MM.1S (cell line): ENCODE results near the gene SPA17.

ENCODE experiments used
- DNase-seq: peaks from one replicate; pipeline ENCODE4 v3.0.0-alpha.2; 2015
- H2AFZ ChIP-seq: fragments of 300-600 bp; sonication (generic); 2 replicates; pipeline ENCODE4 v1.6.0; 2016; ENCODE audit warnings: antibody characterized with exemption, low read length
- H3F3A ChIP-seq: fragments of 300-600 bp; sonication (generic); 2 replicates; pipeline ENCODE4 v1.6.1; 2016; ENCODE audit warnings: mild to moderate bottlenecking, antibody characterized with exemption, low read length, moderate library complexity, mixed read lengths; ENCODE audit not compliant: insufficient read depth
- H3K27ac ChIP-seq: fragments of 300-600 bp; sonication (generic); 2 replicates; pipeline ENCODE4 v1.5.1; 2016; ENCODE audit warnings: mild to moderate bottlenecking, low read length
- H3K27me3 ChIP-seq: fragments of 300-600 bp; sonication (generic); replicated peaks from 2 replicates; pipeline ENCODE4 v1.6.0; 2016; ENCODE audit warnings: low read length; ENCODE audit not compliant: insufficient read depth
- H3K36me3 ChIP-seq: fragments of 300-600 bp; sonication (generic); replicated peaks from 2 replicates; pipeline ENCODE4 v1.6.1; 2016; ENCODE audit warnings: mild to moderate bottlenecking, low read length, mixed read lengths; ENCODE audit not compliant: insufficient read depth
- H3K4me1 ChIP-seq: fragments of 300-600 bp; sonication (generic); 2 replicates; pipeline ENCODE4 v1.6.1; 2016; ENCODE audit warnings: low read length, mixed read lengths
- H3K4me2 ChIP-seq: fragments of 300-600 bp; sonication (generic); 2 replicates; pipeline ENCODE4 v1.6.0; 2016; ENCODE audit warnings: low read depth, low read length
- H3K4me3 ChIP-seq: fragments of 300-600 bp; sonication (generic); 2 replicates; pipeline ENCODE4 v1.5.1; 2016; ENCODE audit warnings: low read length, mixed read lengths
- H3K79me2 ChIP-seq: fragments of 300-600 bp; sonication (generic); 2 replicates; pipeline ENCODE4 v1.6.1; 2016; ENCODE audit warnings: mixed run types, low read length, mixed read lengths
- H3K9ac ChIP-seq: fragments of 300-600 bp; sonication (generic); 2 replicates; pipeline ENCODE4 v1.6.1; 2016; ENCODE audit warnings: low read length, mixed read lengths
- H3K9me2 ChIP-seq: fragments of 300-600 bp; sonication (generic); replicated peaks from 2 replicates; pipeline ENCODE4 v1.6.1; 2016; ENCODE audit warnings: mild to moderate bottlenecking, low read length, mixed read lengths; ENCODE audit not compliant: insufficient read depth
- H3K9me3 ChIP-seq: fragments of 300-600 bp; sonication (generic); replicated peaks from 2 replicates; pipeline ENCODE4 v1.6.1; 2016; ENCODE audit warnings: mild to moderate bottlenecking, low read length, mixed read lengths; ENCODE audit not compliant: insufficient read depth
- H4K20me1 ChIP-seq: fragments of 300-600 bp; sonication (generic); 2 replicates; pipeline ENCODE4 v1.6.1; 2016; ENCODE audit warnings: mild to moderate bottlenecking, low read length, moderate library complexity, mixed read lengths; ENCODE audit not compliant: insufficient read depth
- CTCF ChIP-seq: fragments of 300-600 bp; sonication (generic); IDR thresholded peaks from 2 replicates; pipeline ENCODE4 v1.5.1; 2016; ENCODE audit warnings: antibody characterized with exemption, low read length, mixed read lengths
- EZH2 ChIP-seq: fragments of 300-600 bp; sonication (generic); optimal IDR thresholded peaks from 2 replicates; pipeline ENCODE3; 2017; ENCODE audit warnings: low read depth, mild to moderate bottlenecking, antibody characterized with exemption, low read length, mixed read lengths
- EZH2phosphoT487 ChIP-seq: fragments of 300-600 bp; sonication (generic); IDR thresholded peaks from 2 replicates; pipeline ENCODE4 v1.6.1; 2018; ENCODE audit warnings: antibody characterized with exemption, low read length

Gene SPA17

GRCh38 chr11:124673333-124674167 lies at the start of gene SPA17, which contains the start of gene SIAE:
Gene SPA17, plus strand, starts transcription at chr11:124673904. Its CDS starts 1,361 bp downstream, at chr11:124675265.
Gene SIAE, minus strand, starts transcription at chr11:124673739. Its CDS starts 31 bp downstream, at chr11:124673708.
- Histone ChIP-seq H3K27me3 (no peaks in the 10 kb centered on the region), H3K4me3 (peak within 1 kb of the TSS; percentile 85), H3F3A (peaks cover 17% of the 10 kb centered on the region), H3K27ac (peak within 1 kb of the TSS; percentile 41; the same call in 1 of the 2 replicates), H3K36me3 (no peaks in the 10 kb centered on the region), H3K9me2 (no peaks in the 10 kb centered on the region), H3K9me3 (no peaks in the 10 kb centered on the region), H3K4me2 (peak within 1 kb of the TSS; percentile 92), H4K20me1 (no peaks in the 10 kb centered on the region), H3K79me2 (0 out of 2 replicates have a peak, but pooled peaks cover 4% of the 10 kb centered on the region), H2AFZ (peak within 1 kb of the TSS; percentile 98), H3K4me1 (peaks cover 34% of the 10 kb centered on the region), H3K9ac (peak within 1 kb of the TSS; percentile 86)
- TF ChIP-seq EZH2phosphoT487 (no peak), EZH2 (no peak), CTCF (no peak)
- peak; percentile 91 for DNase-seq

- 0 out of 2 replicates have a peak, but pooled peaks cover 11% of the 10 kb centered on the region for H3K36me3 ChIP-seq
- H3K4me1 ChIP-seq, result peaks cover 11% of the 10 kb centered on the region
- no peaks in the 10 kb centered on the region for H3F3A ChIP-seq
- TF ChIP-seq CTCF (no peak), EZH2 (no peak), EZH2phosphoT487 (no peak)
- no peaks in the 10 kb centered on the region for H4K20me1 ChIP-seq
- H3K4me2 ChIP-seq, result no peak overlapping the region
- H3K79me2 ChIP-seq, result peaks cover 38% of the 10 kb centered on the region
- H3K9ac ChIP-seq, result no peak overlapping the region
- H3K27ac ChIP-seq, result no peak overlapping the region
- no peaks in the 10 kb centered on the region for H3K9me2 ChIP-seq
- no peaks in the 10 kb centered on the region for H3K27me3 ChIP-seq
- H3K4me3 ChIP-seq, result no peak overlapping the region
- no peaks in the 10 kb centered on the region for H3K9me3 ChIP-seq
- H2AFZ ChIP-seq, result no peak overlapping the region
- DNase-seq, result no peak
Observed at GRCh38 chr11:124625504-124626168, 48.1 kb upstream of the SPA17 start.

DNA sequence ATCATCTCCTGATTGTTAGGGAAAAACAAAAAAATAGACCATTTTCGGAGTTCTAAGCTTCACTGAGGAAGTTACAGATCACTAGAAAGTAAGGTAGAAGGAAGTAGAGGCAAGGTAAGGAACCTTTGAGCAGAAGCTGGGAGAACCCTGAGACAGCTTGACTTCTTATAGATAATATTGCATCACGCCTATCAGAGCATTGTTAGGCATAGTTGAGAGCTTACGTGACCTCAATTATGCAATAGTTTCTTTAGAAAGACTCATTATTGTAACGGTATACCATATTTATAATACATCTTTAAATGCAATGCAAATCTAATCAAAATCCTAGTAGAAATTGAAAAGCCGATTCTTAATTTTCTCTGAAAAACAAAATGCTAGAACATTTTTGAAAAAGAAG lies 46.2 kb upstream of the SPA17 start:
- H3K36me3 ChIP-seq, result peaks cover 11% of the 10 kb centered on the region
- no peak overlapping the region for H3K9ac ChIP-seq
- peaks cover 37% of the 10 kb centered on the region for H3K79me2 ChIP-seq
- H4K20me1 ChIP-seq, result no peaks in the 10 kb centered on the region
- no peak overlapping the region for H3K4me3 ChIP-seq
- no peak overlapping the region for H3K27ac ChIP-seq
- peaks cover 7% of the 10 kb centered on the region for H3K4me1 ChIP-seq
- TF ChIP-seq CTCF (no peak), EZH2 (no peak), EZH2phosphoT487 (no peak)
- no peaks in the 10 kb centered on the region for H3F3A ChIP-seq
- H2AFZ ChIP-seq, result no peak overlapping the region
- H3K27me3 ChIP-seq, result no peaks in the 10 kb centered on the region
- H3K4me2 ChIP-seq, result no peak overlapping the region
- DNase-seq, result no peak
- no peaks in the 10 kb centered on the region for H3K9me2 ChIP-seq
- no peaks in the 10 kb centered on the region for H3K9me3 ChIP-seq
